GM19099 (cell line): ENCODE data around the gene ADK.

Source experiments
- POLR2A ChIP-seq: IDR thresholded peaks from 3 replicates; pipeline ENCODE4 v1.6.1; 2011; ENCODE audit warnings: low read depth; ENCODE audit not compliant: insufficient read length; ENCODE audit errors: extremely low read depth

ADK gene

DNA sequence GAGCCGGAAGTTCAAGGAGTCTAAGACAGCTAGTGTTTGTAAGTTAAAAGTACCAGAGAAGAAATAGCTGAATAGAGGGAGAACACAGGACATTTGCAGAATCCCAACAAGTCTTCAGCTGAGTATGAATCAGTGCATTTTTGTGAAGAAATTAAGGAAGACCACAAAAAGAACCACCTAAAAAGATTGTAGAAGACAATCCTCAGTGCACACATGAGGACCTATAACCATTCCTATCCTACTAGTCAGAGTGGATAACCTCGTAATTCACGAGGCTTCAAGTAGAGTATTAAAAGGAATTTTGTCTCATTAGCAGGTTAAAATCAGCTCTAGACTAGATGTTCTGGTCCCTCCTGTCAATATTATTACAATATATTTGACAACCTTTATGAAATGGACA lies 380.0 kb downstream of the ADK start:
- TF ChIP-seq POLR2A, result no peak

DNA sequence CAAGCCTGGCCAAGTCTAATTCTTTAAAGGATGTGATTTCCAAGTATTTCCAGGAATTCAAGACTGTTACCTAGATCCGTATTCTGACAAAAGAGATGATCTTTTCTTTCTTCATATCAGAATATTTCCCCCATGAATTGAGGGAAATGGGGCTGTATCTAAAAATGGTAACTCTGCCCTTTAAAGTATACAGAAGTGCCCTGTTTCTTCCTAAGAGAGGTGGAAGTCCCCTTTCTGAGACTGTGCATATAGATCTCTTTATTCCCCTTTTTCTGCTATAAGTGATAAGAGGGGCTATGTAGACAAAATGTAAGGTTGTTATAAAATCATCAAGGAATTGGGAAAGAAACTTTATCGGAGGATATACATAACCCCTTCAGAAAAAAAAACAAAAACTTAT lies 388.3 kb downstream of the ADK start:
- TF ChIP-seq POLR2A, result no peak

DNA sequence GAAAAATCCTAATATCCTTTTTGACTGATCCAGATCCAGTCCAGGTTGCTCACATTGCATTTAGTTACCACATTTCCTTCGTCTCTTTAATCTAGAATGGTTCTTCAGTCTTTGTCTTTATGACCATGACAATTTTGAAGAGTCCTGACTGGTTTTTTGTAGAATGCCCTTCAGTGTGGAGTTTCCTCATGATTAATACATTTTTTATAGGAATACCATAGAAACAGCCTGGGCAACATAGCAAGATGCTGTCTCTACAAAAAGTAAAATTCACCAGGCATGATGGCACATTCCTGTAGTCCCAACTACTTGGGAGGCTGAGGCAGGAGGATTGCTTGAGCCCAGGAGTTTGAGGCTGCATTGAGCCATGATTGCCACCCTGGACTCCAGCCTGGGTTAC lies 390.4 kb downstream of the ADK start:
- no peak for TF ChIP-seq POLR2A

DNA sequence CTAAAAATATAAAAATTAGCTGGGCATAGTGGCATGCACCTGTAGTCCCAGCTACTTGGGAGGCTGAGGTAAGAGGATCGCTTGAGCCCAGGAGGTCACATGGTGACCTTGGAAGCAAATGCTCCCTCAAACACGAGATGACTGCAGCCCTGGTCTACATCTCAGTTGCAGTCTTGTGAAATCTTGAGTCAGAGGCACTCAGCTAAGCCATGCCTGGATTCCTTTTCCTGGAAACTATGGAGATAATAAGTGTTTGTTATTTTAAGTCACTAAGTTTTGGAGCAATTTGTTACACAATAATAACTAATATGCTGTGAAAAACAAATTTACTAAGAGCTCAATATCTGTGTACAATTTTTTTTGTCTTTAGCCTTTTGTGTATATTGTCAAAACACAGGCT lies 391.1 kb downstream of the ADK start:
- no peak for TF ChIP-seq POLR2A

DNA sequence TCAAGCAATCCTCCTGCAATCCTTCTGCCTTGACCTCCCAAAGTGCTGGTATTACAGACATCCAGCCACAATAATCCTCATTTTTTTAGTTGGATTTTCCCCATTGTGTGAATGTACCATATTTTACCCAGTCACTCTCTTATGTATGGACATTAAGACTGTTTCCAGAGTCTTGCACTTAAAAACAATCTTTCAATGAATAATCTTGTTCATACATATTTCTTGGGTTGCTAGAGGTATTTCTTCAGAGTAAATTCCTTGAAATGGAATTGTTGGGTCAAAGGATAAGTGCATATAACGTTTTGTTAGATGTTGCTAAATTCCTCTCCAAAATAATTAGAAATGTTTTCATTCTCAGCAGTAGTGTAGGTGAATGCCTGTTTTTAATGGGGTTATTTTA lies 392.3 kb downstream of the ADK start:
- TF ChIP-seq POLR2A, result no peak

GRCh38 chr10:74544106-74544505 lies 393.1 kb downstream of the ADK start:
- TF ChIP-seq POLR2A, result no peak

DNA sequence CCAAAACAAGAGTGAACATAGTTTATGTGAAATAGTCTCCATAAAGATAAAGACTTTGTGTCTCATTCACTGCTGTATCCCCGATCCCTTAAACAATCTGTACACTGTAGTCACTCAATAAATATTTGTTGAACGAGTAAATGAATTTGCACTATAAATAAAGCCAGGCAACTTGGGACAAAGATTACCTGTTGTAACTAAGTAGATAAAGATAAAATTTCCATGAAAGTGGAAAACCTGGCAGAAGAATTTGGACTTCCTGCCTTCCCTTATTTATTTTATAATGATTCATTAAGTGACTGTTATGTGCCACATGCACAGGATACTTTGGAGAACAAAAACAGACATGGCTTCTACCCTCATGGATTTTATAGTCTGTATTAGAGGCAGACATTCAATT lies 397.7 kb downstream of the ADK start:
- TF ChIP-seq POLR2A, result no peak

- no peak for TF ChIP-seq POLR2A
These were observed 405.2 kb downstream of the ADK start for GRCh38 chr10:74556072-74556705.

- TF ChIP-seq POLR2A, result no peak
These were observed 406.1 kb downstream of the ADK start for GRCh38 chr10:74557098-74557497.

DNA sequence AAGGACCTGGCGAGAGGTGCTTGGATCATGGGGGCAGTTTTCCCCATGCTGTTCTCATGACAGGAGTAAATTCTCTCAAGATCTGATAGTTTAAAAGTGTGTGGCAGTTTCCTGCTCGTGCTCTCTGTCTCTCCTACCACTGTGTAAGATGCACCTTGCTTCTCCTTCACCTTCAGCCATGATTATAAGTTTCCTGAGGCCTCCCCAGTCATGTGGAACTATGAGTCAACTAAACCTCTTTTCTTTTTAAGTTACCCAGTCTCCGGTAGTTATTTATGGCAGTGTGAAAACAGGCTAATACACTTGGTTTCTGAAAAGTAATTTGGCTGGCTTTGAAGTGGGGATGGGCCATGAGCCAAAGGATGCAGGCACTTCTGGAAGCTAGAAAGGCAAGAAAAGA lies 407.4 kb downstream of the ADK start:
- no peak for TF ChIP-seq POLR2A

DNA sequence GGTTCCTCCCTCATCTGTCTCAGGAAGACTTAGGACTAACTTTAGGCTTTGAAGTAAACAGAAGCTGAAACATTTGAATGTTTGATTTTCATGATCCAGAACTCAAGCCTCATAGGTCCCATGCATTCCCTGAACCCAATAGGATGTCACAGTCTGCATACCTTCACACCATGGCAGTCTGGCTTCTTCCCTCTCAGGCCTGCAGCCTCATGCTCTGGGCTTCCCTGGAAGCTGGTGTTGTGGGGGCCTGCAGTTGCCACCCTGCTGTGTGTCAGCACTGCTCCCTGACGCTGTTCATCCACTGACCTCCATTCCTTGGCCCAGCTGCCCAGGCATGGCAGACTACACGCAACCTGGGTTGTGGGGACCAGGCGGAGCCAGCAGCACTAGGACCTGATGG lies 407.9 kb downstream of the ADK start:
- no peak for TF ChIP-seq POLR2A

GRCh38 chr10:74575191-74575720 lies 424.2 kb downstream of the ADK start:
- no peak for TF ChIP-seq POLR2A

DNA sequence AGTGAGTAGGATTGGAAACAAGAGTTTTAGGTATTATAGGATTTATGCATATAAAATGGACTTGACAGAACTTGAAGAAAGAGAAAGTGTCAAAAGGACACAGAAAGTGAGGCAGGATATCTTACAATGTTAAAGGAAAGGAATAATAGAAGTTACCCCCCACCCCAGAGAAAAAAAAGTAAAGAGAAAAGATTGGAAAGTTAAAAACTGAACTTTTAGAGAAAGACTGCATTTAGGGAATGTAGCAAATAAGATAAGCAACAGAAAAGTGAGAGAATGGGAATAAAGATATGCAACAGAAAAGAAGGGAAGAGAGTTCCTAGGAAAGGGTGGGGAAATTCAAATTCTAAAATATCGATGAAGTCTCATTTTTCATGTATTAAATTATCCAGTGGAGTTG lies 424.9 kb downstream of the ADK start:
- no peak for TF ChIP-seq POLR2A

GRCh38 chr10:74576586-74576985 lies 425.6 kb downstream of the ADK start:
- no peak for TF ChIP-seq POLR2A

- no peak for TF ChIP-seq POLR2A
These were observed 431.5 kb downstream of the ADK start for GRCh38 chr10:74582566-74582965.

DNA sequence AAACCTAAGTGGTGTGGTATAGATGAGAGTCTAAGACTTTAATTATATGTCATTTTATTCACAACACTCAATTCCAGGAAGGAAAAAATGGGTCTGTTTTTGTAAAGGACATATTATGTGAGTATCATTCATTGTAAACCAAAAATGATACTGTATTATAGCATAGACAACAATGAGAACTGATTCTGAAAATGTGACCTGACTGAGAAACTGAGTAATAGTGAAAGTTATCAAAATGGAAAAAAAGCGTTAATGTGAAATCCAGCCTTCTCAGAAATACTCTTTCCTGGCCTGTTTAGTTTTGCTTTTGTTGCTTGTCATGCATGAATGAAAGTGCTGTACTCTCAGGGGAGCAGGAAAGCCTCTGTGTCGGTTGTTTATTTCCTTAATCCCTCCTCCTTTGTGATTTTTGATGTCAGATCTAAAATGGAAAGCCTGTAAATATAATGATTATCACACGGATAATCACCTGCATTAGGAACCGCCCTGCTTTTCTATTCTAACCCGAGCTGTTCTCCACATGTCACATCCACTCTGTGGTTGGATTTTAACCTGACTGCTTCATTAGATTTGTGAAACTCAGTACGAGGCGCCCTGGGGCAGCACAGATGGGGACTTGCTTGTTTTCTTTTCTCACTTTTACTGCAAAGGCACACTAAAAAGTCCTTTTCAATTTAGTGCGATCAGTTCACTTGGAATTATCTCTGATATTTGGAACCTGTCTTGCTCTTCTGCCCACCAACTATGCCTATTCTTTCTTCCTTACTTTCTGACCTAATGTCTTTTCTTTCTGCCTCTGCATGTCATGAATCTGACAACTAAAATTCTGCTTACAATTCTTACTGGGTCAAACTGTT lies 434.4 kb downstream of the ADK start:
- TF ChIP-seq POLR2A, result peak; percentile 1
